Parathyroid adenoma (tissue), 2 donors: ENCODE data around the gene VPS13D.

ENCODE experiments used
- H2AFZ ChIP-seq: fragments of 300-600 bp; sonication (generic); one replicate; pipeline ENCODE4 v1.7.0; 2017; ENCODE audit warnings: antibody characterized with exemption, mild to moderate bottlenecking
- H3K27ac ChIP-seq: fragments of 300-600 bp; sonication (generic); one replicate; pipeline ENCODE4 v1.7.0; 2017
- H3K27me3 ChIP-seq: fragments of 300-600 bp; sonication (generic); one replicate; pipeline ENCODE4 v1.7.0; 2017; ENCODE audit warnings: low read length; ENCODE audit not compliant: control insufficient read depth, insufficient read depth
- H3K36me3 ChIP-seq: fragments of 300-600 bp; sonication (generic); one replicate; pipeline ENCODE4 v1.7.0; 2017; ENCODE audit warnings: low read length; ENCODE audit not compliant: control insufficient read depth, insufficient read depth
- H3K4me1 ChIP-seq: fragments of 300-600 bp; sonication (generic); one replicate; pipeline ENCODE4 v1.7.0; 2017; ENCODE audit warnings: control low read depth
- H3K4me2 ChIP-seq: fragments of 300-600 bp; sonication (generic); one replicate; pipeline ENCODE4 v1.7.0; 2017; ENCODE audit warnings: low read length
- H3K4me3 ChIP-seq: fragments of 300-600 bp; sonication (generic); one replicate; pipeline ENCODE4 v1.7.0; 2017; ENCODE audit warnings: low read depth, low read length
- H3K79me2 ChIP-seq: fragments of 300-600 bp; sonication (generic); one replicate; pipeline ENCODE4 v1.7.0; 2017; ENCODE audit warnings: control low read depth
- H3K9ac ChIP-seq: fragments of 300-600 bp; sonication (generic); one replicate; pipeline ENCODE4 v1.7.0; 2017; ENCODE audit warnings: mild to moderate bottlenecking
- H3K9me3 ChIP-seq: fragments of 300-600 bp; sonication (generic); one replicate; pipeline ENCODE4 v1.7.0; 2017; ENCODE audit warnings: low read length; ENCODE audit not compliant: control insufficient read depth
- CTCF ChIP-seq: fragments of 300-600 bp; sonication (generic); IDR thresholded peaks from one replicate; pipeline ENCODE4 v1.7.0; 2017; ENCODE audit warnings: antibody characterized with exemption, mild to moderate bottlenecking
- donor health status: primary hyperparathyroidism.

VPS13D gene

DNA sequence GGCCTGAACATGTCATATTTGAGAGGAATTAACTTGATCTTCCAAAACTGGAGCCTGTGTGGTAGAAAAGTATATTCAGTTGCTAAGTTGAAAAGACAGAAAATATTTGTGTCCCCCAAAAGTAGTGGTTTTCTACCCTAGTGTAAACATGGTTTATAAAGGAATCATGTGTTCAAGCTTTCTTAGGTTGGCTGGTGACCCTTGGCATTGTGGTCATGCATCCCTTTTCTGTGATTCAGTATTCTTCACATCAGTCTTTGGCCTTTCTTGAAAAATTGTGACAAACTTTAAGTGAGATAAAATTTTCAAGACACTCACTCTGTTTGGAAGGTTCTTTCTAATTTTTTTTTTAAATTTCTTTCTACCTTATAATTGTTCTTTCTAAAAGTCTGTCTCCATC, 195.0 kb downstream of the VPS13D start:
- H3K9me3 ChIP-seq: no peaks in the 10 kb centered on the region
- H3K9ac ChIP-seq: no peak overlapping the region
- H3K4me3 ChIP-seq: no peak overlapping the region
- H3K27ac ChIP-seq: no peak overlapping the region
- H3K4me1 ChIP-seq: no peaks in the 10 kb centered on the region
- H3K27me3 ChIP-seq: no peaks in the 10 kb centered on the region
- no peaks in the 10 kb centered on the region for H3K79me2 ChIP-seq
- H3K4me2 ChIP-seq: no peak overlapping the region
- no peak for TF ChIP-seq CTCF
- no peaks in the 10 kb centered on the region for H3K36me3 ChIP-seq
- H2AFZ ChIP-seq: no peak overlapping the region

- H3K4me2 ChIP-seq: no peak overlapping the region
- no peak overlapping the region for H3K4me3 ChIP-seq
- no peaks in the 10 kb centered on the region for H3K79me2 ChIP-seq
- no peaks in the 10 kb centered on the region for H3K9me3 ChIP-seq
- no peaks in the 10 kb centered on the region for H3K4me1 ChIP-seq
- no peak overlapping the region for H2AFZ ChIP-seq
- H3K27ac ChIP-seq: no peak overlapping the region
- no peak for TF ChIP-seq CTCF
- H3K27me3 ChIP-seq: no peaks in the 10 kb centered on the region
- H3K36me3 ChIP-seq: no peaks in the 10 kb centered on the region
- no peak overlapping the region for H3K9ac ChIP-seq
These were observed 196.2 kb downstream of the VPS13D start for GRCh38 chr1:12426030-12426429.

DNA sequence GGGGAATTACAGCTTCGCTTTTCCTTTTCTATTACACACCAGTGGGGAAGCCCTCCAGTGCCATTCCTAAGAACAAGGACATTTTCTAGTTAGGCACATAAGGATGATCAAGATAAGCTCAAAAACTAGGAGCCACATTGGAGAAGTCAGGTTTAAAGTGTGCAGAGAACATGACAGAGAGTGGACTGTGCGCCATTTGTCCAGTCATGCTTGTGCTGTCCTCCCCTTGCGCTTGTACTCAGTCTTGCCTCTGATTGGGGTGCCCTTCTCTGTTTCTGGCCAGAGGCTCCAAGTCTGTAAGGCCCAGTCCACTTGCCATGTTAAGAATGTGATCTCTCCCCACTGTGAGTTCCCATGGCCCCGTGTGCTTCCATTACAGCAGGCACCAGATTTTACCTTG, 198.5 kb downstream of the VPS13D start:
- Histone ChIP-seq H3K27ac (no peak overlapping the region), H3K27me3 (no peaks in the 10 kb centered on the region), H2AFZ (no peak overlapping the region), H3K4me3 (no peak overlapping the region), H3K79me2 (no peaks in the 10 kb centered on the region), H3K4me2 (no peak overlapping the region), H3K9me3 (no peaks in the 10 kb centered on the region), H3K4me1 (no peaks in the 10 kb centered on the region), H3K9ac (no peak overlapping the region), H3K36me3 (no peaks in the 10 kb centered on the region)
- TF ChIP-seq CTCF: no peak

GRCh38 chr1:12430525-12430924, 200.7 kb downstream of the VPS13D start:
- no peak for TF ChIP-seq CTCF
- no peaks in the 10 kb centered on the region for H3K9me3 ChIP-seq
- H3K4me1 ChIP-seq: no peaks in the 10 kb centered on the region
- H3K4me3 ChIP-seq: no peak overlapping the region
- H2AFZ ChIP-seq: no peak overlapping the region
- no peak overlapping the region for H3K27ac ChIP-seq
- H3K4me2 ChIP-seq: no peak overlapping the region
- no peaks in the 10 kb centered on the region for H3K36me3 ChIP-seq
- H3K27me3 ChIP-seq: no peaks in the 10 kb centered on the region
- H3K9ac ChIP-seq: no peak overlapping the region
- H3K79me2 ChIP-seq: no peaks in the 10 kb centered on the region

DNA sequence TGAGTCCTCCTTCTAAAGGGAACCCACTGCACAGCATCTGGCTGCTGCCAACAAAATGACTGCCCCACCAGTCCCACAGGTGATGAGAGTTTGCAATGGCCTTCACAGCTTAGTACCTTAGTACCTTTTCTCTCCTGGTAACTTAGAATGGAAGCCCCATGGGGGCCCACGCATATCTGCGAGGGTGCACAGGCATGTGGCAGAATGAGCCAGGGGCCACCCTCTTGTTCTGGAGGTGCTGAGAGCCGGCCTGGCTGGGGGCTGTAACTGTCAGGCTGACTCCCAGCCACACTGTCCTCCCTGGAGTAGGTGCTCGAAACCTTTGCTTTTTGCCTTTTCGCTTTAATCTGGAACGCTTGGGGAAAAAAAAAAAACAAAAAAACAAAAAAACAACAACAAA, 203.1 kb downstream of the VPS13D start:
- Histone ChIP-seq H3K4me2 (no peak overlapping the region), H3K9ac (no peak overlapping the region), H3K79me2 (no peaks in the 10 kb centered on the region), H3K27ac (no peak overlapping the region), H3K27me3 (no peaks in the 10 kb centered on the region), H2AFZ (no peak overlapping the region), H3K4me1 (no peaks in the 10 kb centered on the region), H3K4me3 (no peak overlapping the region), H3K9me3 (no peaks in the 10 kb centered on the region), H3K36me3 (no peaks in the 10 kb centered on the region)
- no peak for TF ChIP-seq CTCF
